IMR-90 (cell line): Measurements from ENCODE around the gene F10.

Experiments
- BHLHE40 ChIP-seq: fragments of 150-350 bp; IDR thresholded peaks from 2 replicates; pipeline ENCODE4 v1.6.1; 2016; ENCODE audit warnings: mild to moderate bottlenecking, low read depth, low read length
- CEBPB ChIP-seq: IDR thresholded peaks from 2 replicates; pipeline ENCODE4 v1.6.1; 2012; ENCODE audit warnings: low read depth, low read length, improper control_type of control experiment
- CHD1 ChIP-seq: IDR thresholded peaks from 2 replicates; pipeline ENCODE4 v1.6.1; 2012; ENCODE audit warnings: low read depth, low read length, improper control_type of control experiment
- FOS ChIP-seq: fragments of 150-350 bp; IDR thresholded peaks from 2 replicates; pipeline ENCODE4 v1.6.1; 2016; ENCODE audit warnings: low read depth, low read length
- MAFK ChIP-seq: IDR thresholded peaks from 2 replicates; pipeline ENCODE4 v1.6.1; 2012; ENCODE audit warnings: low read depth, low read length, improper control_type of control experiment
- MAZ ChIP-seq: IDR thresholded peaks from 2 replicates; pipeline ENCODE4 v1.6.1; 2012; ENCODE audit warnings: low read depth, mild to moderate bottlenecking, low read length, improper control_type of control experiment, moderate library complexity, borderline replicate concordance
- MXI1 ChIP-seq: IDR thresholded peaks from 2 replicates; pipeline ENCODE4 v1.6.1; 2012; ENCODE audit warnings: low read depth, mild to moderate bottlenecking, low read length, moderate library complexity, borderline replicate concordance
- POLR2A ChIP-seq: IDR thresholded peaks from 2 replicates; pipeline ENCODE4 v1.6.1; 2012; ENCODE audit warnings: mild to moderate bottlenecking, low read depth, low read length
- RFX5 ChIP-seq: IDR thresholded peaks from 2 replicates; pipeline ENCODE4 v1.8.0; 2012; ENCODE audit warnings: low read depth, mild to moderate bottlenecking, low read length, moderate library complexity
- SMC3 ChIP-seq: fragments of 150-350 bp; IDR thresholded peaks from 2 replicates; pipeline ENCODE4 v1.6.1; 2016; ENCODE audit warnings: low read depth, mild to moderate bottlenecking, antibody characterized with exemption, low read length, moderate library complexity
- TF ChIP-seq, protein P1 (sequence below): conservative IDR thresholded peaks from 2 replicates; pipeline ENCODE4 v1.5.1; 2012; ENCODE audit warnings: mild to moderate bottlenecking, low read depth, low read length, improper control_type of control experiment
- TF ChIP-seq, protein P2 (sequence below): fragments of 150-350 bp; IDR thresholded peaks from 2 replicates; pipeline ENCODE4 v1.6.1; 2017; ENCODE audit warnings: mild to moderate bottlenecking, antibody characterized with exemption, low read length, low read depth

- TF ChIP-seq, protein P1, sequence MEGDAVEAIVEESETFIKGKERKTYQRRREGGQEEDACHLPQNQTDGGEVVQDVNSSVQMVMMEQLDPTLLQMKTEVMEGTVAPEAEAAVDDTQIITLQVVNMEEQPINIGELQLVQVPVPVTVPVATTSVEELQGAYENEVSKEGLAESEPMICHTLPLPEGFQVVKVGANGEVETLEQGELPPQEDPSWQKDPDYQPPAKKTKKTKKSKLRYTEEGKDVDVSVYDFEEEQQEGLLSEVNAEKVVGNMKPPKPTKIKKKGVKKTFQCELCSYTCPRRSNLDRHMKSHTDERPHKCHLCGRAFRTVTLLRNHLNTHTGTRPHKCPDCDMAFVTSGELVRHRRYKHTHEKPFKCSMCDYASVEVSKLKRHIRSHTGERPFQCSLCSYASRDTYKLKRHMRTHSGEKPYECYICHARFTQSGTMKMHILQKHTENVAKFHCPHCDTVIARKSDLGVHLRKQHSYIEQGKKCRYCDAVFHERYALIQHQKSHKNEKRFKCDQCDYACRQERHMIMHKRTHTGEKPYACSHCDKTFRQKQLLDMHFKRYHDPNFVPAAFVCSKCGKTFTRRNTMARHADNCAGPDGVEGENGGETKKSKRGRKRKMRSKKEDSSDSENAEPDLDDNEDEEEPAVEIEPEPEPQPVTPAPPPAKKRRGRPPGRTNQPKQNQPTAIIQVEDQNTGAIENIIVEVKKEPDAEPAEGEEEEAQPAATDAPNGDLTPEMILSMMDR = no peak
- TF ChIP-seq MXI1 (no peak), MAZ (no peak), POLR2A (no peak), RFX5 (no peak), CEBPB (no peak), FOS (no peak), SMC3 (no peak), CHD1 (no peak), BHLHE40 (no peak), MAFK (no peak)
- TF ChIP-seq, protein P2, sequence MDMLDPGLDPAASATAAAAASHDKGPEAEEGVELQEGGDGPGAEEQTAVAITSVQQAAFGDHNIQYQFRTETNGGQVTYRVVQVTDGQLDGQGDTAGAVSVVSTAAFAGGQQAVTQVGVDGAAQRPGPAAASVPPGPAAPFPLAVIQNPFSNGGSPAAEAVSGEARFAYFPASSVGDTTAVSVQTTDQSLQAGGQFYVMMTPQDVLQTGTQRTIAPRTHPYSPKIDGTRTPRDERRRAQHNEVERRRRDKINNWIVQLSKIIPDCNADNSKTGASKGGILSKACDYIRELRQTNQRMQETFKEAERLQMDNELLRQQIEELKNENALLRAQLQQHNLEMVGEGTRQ = no peak
Measured at GRCh38 chr13:113187883-113188665, 65.5 kb downstream of the F10 start.
